Muscle layer of colon (tissue), 2 donors: ENCODE data around the gene AHRR.

Source experiments
- H3K27ac ChIP-seq: one replicate; pipeline ENCODE4 v1.7.0; 2013; ENCODE audit warnings: low read depth, mild to moderate bottlenecking, low read length, moderate library complexity
- H3K27me3 ChIP-seq, 2 donors: one replicate each; pipeline ENCODE4 v1.7.0; 2013; ENCODE audit warnings: low read length in 2 of 2, mild to moderate bottlenecking in 2 of 2; ENCODE audit not compliant: insufficient read depth in 2 of 2, control insufficient read depth in 1 of 2
- H3K36me3 ChIP-seq: one replicate; pipeline ENCODE4 v1.7.0; 2013; ENCODE audit warnings: mild to moderate bottlenecking, low read length; ENCODE audit not compliant: insufficient read depth
- H3K4me1 ChIP-seq: one replicate; pipeline ENCODE4 v1.7.0; 2013; ENCODE audit warnings: mild to moderate bottlenecking, low read length; ENCODE audit not compliant: insufficient read depth
- H3K4me3 ChIP-seq, 2 donors: one replicate each; pipeline ENCODE4 v1.7.0; 2013; ENCODE audit warnings: low read length in 2 of 2, low read depth in 1 of 2, mild to moderate bottlenecking in 1 of 2, moderate library complexity in 1 of 2
- H3K9ac ChIP-seq: one replicate; pipeline ENCODE4 v1.7.0; 2013; ENCODE audit warnings: low read length
- H3K9me3 ChIP-seq: one replicate; pipeline ENCODE4 v1.7.0; 2013; ENCODE audit warnings: mild to moderate bottlenecking, low read length
- donor health status: abdominal sarcoma.
- donor health status: Adenocarcinoma of cecum.

The AHRR gene

DNA sequence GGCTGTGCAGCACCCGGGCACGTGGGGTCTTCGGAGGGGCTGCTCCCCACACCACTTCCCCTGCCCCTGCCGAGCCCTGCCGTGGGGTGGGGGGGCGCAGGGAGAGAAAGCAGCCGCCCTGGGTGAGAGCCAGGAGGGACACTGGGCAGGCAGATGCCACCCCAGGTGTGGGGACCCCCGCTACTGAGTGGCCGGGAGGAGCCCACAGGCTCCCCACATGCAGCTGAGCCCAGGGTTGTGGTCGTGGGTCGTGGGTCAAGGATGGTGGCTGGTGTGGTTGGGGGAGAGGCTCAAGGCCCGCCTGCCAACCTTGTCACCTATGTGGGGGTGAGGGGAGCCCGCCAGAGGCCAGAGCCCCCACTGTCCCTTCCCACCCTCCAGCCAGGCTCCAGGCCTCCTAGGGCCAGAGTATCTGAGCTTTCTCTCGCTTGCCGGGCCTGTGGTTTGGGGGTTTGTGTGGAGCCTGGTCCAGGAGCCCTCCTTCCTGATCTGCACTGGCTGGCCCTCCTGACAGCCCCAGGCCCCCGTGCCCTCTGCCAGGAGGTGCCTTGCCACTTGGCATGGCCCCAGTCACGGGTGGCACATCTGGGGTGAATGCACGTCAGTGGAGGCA is 157.0 kb downstream of the AHRR start:
- H3K36me3 ChIP-seq, result no peaks in the 10 kb centered on the region
- H3K4me3 ChIP-seq, result no peak overlapping the region
- H3K27me3 ChIP-seq, result peaks cover 22 to 82% of the 10 kb centered on the region in 2 donors
- H3K9me3 ChIP-seq, result no peaks in the 10 kb centered on the region
- no peak overlapping the region for H3K9ac ChIP-seq
- peaks cover 4% of the 10 kb centered on the region for H3K4me1 ChIP-seq
- no peak overlapping the region for H3K27ac ChIP-seq

GRCh38 chr5:478982-479535 is 157.5 kb downstream of the AHRR start:
- Histone ChIP-seq H3K36me3 (no peaks in the 10 kb centered on the region), H3K4me3 (no peak overlapping the region), H3K27me3 (peaks cover 22 to 83% of the 10 kb centered on the region in 2 donors), H3K9ac (no peak overlapping the region), H3K4me1 (peaks cover 4% of the 10 kb centered on the region), H3K9me3 (no peaks in the 10 kb centered on the region), H3K27ac (no peak overlapping the region)

DNA sequence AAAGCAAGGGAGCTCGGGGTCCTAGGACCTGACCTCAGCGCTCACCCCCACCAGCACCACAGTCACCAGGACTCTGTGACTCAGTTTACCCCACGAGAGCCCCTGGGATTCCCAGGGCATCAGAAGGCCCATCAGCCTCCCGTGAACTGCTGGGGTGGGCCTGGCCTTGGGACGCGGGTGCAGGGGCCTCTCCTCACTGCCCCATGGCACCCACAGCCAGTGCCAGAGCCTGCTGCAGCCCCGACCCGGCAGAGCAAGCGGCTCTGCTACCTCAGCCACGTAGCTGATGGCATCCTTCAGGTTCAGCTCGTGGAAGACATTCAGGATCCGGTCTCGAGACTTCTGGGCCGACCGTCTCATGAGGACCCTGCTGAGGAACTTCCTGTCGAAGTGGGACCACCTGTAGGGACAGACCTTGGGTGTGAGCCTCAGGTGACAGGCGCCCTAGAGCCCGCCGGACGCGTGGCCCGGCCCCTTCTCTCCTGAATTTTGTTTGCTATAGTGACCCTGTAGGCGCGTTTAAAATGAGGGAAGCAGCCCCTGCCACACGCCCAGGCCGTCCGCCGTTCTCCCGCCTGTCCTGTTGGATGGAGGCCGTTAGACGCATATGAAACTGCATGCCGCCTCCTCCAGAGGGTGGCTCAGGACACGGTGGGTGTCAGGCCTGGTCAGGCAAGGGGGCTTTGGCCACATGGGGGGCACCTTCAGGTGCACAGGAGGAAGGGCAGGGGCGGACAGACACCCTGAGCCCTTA is 158.2 kb downstream of the AHRR start:
- H3K4me3 ChIP-seq, result no peak overlapping the region
- H3K27ac ChIP-seq, result no peak overlapping the region
- peaks cover 22 to 81% of the 10 kb centered on the region in 2 donors for H3K27me3 ChIP-seq
- no peaks in the 10 kb centered on the region for H3K9me3 ChIP-seq
- H3K4me1 ChIP-seq, result peaks cover 4% of the 10 kb centered on the region
- H3K9ac ChIP-seq, result no peak overlapping the region
- H3K36me3 ChIP-seq, result no peaks in the 10 kb centered on the region

- Histone ChIP-seq H3K4me1 (no peaks in the 10 kb centered on the region), H3K9ac (no peak overlapping the region), H3K27me3 (peaks cover 7 to 73% of the 10 kb centered on the region in 2 donors), H3K36me3 (no peaks in the 10 kb centered on the region), H3K4me3 (no peak overlapping the region), H3K27ac (no peak overlapping the region), H3K9me3 (no peaks in the 10 kb centered on the region)
Observed at GRCh38 chr5:481347-481746, 159.8 kb downstream of the AHRR start.

- Histone ChIP-seq H3K9ac (no peak overlapping the region), H3K36me3 (no peaks in the 10 kb centered on the region), H3K4me1 (no peaks in the 10 kb centered on the region), H3K27ac (no peak overlapping the region), H3K4me3 (no peak overlapping the region), H3K27me3 (peaks cover 6 to 66% of the 10 kb centered on the region in 2 donors), H3K9me3 (no peaks in the 10 kb centered on the region)
Observed at GRCh38 chr5:482021-482420, 160.5 kb downstream of the AHRR start.

DNA sequence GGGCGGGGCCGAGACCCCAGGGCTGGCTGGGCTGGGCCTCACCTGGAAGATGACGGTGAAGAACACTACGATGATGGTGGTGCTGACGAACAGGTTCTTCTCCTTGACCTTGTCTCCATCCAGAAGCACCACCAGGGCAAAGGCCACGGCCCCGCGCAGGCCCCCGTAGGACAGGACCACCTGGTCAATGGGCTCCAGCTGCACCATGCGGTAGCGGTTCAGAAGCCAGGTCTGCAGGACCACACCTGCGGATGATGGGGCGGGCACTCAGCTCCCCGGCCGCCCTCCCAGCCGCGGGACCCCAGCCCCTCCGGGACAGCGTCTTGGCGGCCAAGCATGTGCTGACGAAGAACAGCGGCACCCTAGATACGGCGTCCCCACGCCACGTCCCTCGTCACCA is 161.0 kb downstream of the AHRR start:
- peaks cover 6 to 61% of the 10 kb centered on the region in 2 donors for H3K27me3 ChIP-seq
- H3K4me1 ChIP-seq, result no peaks in the 10 kb centered on the region
- no peaks in the 10 kb centered on the region for H3K9me3 ChIP-seq
- no peak overlapping the region for H3K27ac ChIP-seq
- H3K9ac ChIP-seq, result no peak overlapping the region
- H3K36me3 ChIP-seq, result no peaks in the 10 kb centered on the region
- no peak overlapping the region for H3K4me3 ChIP-seq

GRCh38 chr5:483011-483410 is 161.5 kb downstream of the AHRR start:
- Histone ChIP-seq H3K4me3 (no peak overlapping the region), H3K9ac (no peak overlapping the region), H3K27ac (no peak overlapping the region), H3K27me3 (peaks cover 6 to 56% of the 10 kb centered on the region in 2 donors), H3K4me1 (no peaks in the 10 kb centered on the region), H3K36me3 (no peaks in the 10 kb centered on the region), H3K9me3 (no peaks in the 10 kb centered on the region)

- H3K9me3 ChIP-seq, result no peaks in the 10 kb centered on the region
- H3K27me3 ChIP-seq, result peaks cover 6 to 52% of the 10 kb centered on the region in 2 donors
- no peak overlapping the region for H3K4me3 ChIP-seq
- no peaks in the 10 kb centered on the region for H3K4me1 ChIP-seq
- no peaks in the 10 kb centered on the region for H3K36me3 ChIP-seq
- no peak overlapping the region for H3K27ac ChIP-seq
- no peak overlapping the region for H3K9ac ChIP-seq
Observed at GRCh38 chr5:483434-484140, 162.1 kb downstream of the AHRR start.

- Histone ChIP-seq H3K4me1 (no peaks in the 10 kb centered on the region), H3K27me3 (peaks cover 6 to 49% of the 10 kb centered on the region in 2 donors), H3K27ac (no peak overlapping the region), H3K4me3 (no peak overlapping the region), H3K9ac (no peak overlapping the region), H3K9me3 (no peaks in the 10 kb centered on the region), H3K36me3 (no peaks in the 10 kb centered on the region)
Observed at GRCh38 chr5:484556-484955, 163.0 kb downstream of the AHRR start.

- H3K36me3 ChIP-seq, result no peaks in the 10 kb centered on the region
- H3K27ac ChIP-seq, result no peak overlapping the region
- no peak overlapping the region for H3K9ac ChIP-seq
- no peak overlapping the region for H3K4me3 ChIP-seq
- H3K9me3 ChIP-seq, result no peaks in the 10 kb centered on the region
- peaks cover 6 to 41% of the 10 kb centered on the region in 2 donors for H3K27me3 ChIP-seq
- no peaks in the 10 kb centered on the region for H3K4me1 ChIP-seq
Observed at GRCh38 chr5:485113-485945, 163.8 kb downstream of the AHRR start.
